ENCODE data around the gene KDF1. TPM values are rescaled to one million over a fixed set of nuclear protein-coding genes. Genes with fewer than 3 reads are reported as not detected.

The KDF1 gene
- total and polyA plus RNA-seq, 2 of the 13 experiments (the other 11 are each of a cell fraction or from before 2014, with no cell fraction given), result 1.9 to 4.9 TPM

DNA sequence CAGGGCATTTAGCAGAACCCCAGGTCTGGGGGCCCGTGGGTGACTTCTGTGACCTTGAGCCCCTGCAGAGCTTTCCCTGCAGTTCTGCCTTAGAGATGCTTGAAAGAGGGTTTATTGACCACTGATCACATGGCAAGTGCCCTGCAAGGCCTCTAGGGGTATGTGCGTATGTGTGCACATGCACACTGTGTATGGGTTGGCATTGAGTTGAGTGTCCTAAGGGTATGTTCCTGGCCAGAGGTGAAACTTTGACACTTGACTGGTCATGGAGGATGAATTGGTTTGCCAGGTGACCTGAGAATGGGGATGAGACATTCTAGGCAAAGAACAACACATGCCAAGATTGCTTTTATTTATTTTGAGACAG lies 21.6 kb downstream of the KDF1 start (continued):
- TF ChIP-seq, protein P1, sequence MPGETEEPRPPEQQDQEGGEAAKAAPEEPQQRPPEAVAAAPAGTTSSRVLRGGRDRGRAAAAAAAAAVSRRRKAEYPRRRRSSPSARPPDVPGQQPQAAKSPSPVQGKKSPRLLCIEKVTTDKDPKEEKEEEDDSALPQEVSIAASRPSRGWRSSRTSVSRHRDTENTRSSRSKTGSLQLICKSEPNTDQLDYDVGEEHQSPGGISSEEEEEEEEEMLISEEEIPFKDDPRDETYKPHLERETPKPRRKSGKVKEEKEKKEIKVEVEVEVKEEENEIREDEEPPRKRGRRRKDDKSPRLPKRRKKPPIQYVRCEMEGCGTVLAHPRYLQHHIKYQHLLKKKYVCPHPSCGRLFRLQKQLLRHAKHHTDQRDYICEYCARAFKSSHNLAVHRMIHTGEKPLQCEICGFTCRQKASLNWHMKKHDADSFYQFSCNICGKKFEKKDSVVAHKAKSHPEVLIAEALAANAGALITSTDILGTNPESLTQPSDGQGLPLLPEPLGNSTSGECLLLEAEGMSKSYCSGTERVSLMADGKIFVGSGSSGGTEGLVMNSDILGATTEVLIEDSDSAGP (CRISPR knock-in tag; IDR thresholded peaks at IDR 0.05; ENCODE audit: borderline replicate concordance), result 0 out of 2 replicates have a peak, but pooled peaks have one; percentile 24
- TF ChIP-seq PITX1 (CRISPR knock-in tag; IDR thresholded peaks at IDR 0.05) (no peak), ZNF235 (CRISPR knock-in tag; IDR thresholded peaks at IDR 0.05; ENCODE audit: borderline replicate concordance) (no peak), ZNF644 (CRISPR knock-in tag; IDR thresholded peaks at IDR 0.05; ENCODE audit: low read depth) (no peak), FOXO1 (CRISPR knock-in tag; IDR thresholded peaks at IDR 0.05) (peak; percentile 13; the same call in 1 of the 2 replicates), ARHGAP35 (CRISPR knock-in tag; IDR thresholded peaks at IDR 0.05; ENCODE audit: borderline replicate concordance) (no peak), ZNF749 (CRISPR knock-in tag; IDR thresholded peaks at IDR 0.05; ENCODE audit: borderline replicate concordance) (no peak), MAZ (IDR thresholded peaks at IDR 0.05; ENCODE audit: borderline replicate concordance, low read depth, low read length) (no peak), MAZ (CRISPR knock-in tag; IDR thresholded peaks at IDR 0.05; ENCODE audit: low read depth) (no peak), CENPT (CRISPR knock-in tag; IDR thresholded peaks at IDR 0.05; ENCODE audit: low read depth) (no peak)
- TF ChIP-seq, protein P2, sequence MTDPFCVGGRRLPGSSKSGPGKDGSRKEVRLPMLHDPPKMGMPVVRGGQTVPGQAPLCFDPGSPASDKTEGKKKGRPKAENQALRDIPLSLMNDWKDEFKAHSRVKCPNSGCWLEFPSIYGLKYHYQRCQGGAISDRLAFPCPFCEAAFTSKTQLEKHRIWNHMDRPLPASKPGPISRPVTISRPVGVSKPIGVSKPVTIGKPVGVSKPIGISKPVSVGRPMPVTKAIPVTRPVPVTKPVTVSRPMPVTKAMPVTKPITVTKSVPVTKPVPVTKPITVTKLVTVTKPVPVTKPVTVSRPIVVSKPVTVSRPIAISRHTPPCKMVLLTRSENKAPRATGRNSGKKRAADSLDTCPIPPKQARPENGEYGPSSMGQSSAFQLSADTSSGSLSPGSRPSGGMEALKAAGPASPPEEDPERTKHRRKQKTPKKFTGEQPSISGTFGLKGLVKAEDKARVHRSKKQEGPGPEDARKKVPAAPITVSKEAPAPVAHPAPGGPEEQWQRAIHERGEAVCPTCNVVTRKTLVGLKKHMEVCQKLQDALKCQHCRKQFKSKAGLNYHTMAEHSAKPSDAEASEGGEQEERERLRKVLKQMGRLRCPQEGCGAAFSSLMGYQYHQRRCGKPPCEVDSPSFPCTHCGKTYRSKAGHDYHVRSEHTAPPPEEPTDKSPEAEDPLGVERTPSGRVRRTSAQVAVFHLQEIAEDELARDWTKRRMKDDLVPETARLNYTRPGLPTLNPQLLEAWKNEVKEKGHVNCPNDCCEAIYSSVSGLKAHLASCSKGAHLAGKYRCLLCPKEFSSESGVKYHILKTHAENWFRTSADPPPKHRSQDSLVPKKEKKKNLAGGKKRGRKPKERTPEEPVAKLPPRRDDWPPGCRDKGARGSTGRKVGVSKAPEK (CRISPR knock-in tag; IDR thresholded peaks at IDR 0.05; ENCODE audit: borderline replicate concordance), result no peak
- TF ChIP-seq, protein P3, sequence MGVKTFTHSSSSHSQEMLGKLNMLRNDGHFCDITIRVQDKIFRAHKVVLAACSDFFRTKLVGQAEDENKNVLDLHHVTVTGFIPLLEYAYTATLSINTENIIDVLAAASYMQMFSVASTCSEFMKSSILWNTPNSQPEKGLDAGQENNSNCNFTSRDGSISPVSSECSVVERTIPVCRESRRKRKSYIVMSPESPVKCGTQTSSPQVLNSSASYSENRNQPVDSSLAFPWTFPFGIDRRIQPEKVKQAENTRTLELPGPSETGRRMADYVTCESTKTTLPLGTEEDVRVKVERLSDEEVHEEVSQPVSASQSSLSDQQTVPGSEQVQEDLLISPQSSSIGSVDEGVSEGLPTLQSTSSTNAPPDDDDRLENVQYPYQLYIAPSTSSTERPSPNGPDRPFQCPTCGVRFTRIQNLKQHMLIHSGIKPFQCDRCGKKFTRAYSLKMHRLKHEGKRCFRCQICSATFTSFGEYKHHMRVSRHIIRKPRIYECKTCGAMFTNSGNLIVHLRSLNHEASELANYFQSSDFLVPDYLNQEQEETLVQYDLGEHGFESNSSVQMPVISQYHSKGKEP (CRISPR knock-in tag; IDR thresholded peaks at IDR 0.05), result no peak
- TF ChIP-seq, protein P4, sequence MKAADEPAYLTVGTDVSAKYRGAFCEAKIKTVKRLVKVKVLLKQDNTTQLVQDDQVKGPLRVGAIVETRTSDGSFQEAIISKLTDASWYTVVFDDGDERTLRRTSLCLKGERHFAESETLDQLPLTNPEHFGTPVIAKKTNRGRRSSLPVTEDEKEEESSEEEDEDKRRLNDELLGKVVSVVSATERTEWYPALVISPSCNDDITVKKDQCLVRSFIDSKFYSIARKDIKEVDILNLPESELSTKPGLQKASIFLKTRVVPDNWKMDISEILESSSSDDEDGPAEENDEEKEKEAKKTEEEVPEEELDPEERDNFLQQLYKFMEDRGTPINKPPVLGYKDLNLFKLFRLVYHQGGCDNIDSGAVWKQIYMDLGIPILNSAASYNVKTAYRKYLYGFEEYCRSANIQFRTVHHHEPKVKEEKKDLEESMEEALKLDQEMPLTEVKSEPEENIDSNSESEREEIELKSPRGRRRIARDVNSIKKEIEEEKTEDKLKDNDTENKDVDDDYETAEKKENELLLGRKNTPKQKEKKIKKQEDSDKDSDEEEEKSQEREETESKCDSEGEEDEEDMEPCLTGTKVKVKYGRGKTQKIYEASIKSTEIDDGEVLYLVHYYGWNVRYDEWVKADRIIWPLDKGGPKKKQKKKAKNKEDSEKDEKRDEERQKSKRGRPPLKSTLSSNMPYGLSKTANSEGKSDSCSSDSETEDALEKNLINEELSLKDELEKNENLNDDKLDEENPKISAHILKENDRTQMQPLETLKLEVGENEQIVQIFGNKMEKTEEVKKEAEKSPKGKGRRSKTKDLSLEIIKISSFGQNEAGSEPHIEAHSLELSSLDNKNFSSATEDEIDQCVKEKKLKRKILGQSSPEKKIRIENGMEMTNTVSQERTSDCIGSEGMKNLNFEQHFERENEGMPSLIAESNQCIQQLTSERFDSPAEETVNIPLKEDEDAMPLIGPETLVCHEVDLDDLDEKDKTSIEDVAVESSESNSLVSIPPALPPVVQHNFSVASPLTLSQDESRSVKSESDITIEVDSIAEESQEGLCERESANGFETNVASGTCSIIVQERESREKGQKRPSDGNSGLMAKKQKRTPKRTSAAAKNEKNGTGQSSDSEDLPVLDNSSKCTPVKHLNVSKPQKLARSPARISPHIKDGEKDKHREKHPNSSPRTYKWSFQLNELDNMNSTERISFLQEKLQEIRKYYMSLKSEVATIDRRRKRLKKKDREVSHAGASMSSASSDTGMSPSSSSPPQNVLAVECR (CRISPR knock-in tag; IDR thresholded peaks at IDR 0.05; ENCODE audit: borderline replicate concordance), result 0 out of 2 replicates have a peak, but pooled peaks have one; percentile 1
- TF ChIP-seq, protein P5, sequence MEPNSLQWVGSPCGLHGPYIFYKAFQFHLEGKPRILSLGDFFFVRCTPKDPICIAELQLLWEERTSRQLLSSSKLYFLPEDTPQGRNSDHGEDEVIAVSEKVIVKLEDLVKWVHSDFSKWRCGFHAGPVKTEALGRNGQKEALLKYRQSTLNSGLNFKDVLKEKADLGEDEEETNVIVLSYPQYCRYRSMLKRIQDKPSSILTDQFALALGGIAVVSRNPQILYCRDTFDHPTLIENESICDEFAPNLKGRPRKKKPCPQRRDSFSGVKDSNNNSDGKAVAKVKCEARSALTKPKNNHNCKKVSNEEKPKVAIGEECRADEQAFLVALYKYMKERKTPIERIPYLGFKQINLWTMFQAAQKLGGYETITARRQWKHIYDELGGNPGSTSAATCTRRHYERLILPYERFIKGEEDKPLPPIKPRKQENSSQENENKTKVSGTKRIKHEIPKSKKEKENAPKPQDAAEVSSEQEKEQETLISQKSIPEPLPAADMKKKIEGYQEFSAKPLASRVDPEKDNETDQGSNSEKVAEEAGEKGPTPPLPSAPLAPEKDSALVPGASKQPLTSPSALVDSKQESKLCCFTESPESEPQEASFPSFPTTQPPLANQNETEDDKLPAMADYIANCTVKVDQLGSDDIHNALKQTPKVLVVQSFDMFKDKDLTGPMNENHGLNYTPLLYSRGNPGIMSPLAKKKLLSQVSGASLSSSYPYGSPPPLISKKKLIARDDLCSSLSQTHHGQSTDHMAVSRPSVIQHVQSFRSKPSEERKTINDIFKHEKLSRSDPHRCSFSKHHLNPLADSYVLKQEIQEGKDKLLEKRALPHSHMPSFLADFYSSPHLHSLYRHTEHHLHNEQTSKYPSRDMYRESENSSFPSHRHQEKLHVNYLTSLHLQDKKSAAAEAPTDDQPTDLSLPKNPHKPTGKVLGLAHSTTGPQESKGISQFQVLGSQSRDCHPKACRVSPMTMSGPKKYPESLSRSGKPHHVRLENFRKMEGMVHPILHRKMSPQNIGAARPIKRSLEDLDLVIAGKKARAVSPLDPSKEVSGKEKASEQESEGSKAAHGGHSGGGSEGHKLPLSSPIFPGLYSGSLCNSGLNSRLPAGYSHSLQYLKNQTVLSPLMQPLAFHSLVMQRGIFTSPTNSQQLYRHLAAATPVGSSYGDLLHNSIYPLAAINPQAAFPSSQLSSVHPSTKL (CRISPR knock-in tag; IDR thresholded peaks at IDR 0.05), result no peak
